Activated CD4-positive, alpha-beta T cell treated with anti-CD3 and anti-CD28 coated beads, Interleukin-2, amount 50 U/mL, for 24 hours (primary cell): ENCODE measurements around the gene GLRA1.
"Not testable (repeated sequence)": the region's sequence is repeated elsewhere in the genome, so short reads cannot be mapped to it uniquely, and the experiment has no call there.

ENCODE experiments used
- DNase-seq, 2 donors: peaks; one replicate each; pipeline ENCODE4 v3.0.0-alpha.2; 2020; ENCODE audit warnings: low read depth in 1 of 2, low spot score in 1 of 2

GLRA1 gene

DNA sequence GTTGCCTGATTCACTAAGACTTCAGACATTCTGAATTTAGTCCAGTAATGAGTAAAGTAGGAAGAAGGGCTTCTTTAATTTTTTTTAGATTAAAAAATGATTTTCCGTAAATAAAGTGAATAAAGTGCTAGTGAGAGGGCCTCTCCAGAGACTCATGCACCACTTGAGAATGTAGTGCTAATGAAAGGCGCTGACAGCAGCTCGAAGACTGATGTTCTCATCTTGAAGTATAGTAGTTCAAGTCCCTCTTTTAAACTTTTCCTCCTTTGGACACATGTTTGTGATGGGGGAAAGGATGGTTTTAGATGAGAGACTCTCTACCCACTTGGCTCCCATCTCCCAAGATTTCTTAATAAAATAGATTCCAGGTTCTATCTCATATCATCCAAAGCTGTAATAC, 104.4 kb downstream of the GLRA1 start:
- DNase-seq: no peak

DNA sequence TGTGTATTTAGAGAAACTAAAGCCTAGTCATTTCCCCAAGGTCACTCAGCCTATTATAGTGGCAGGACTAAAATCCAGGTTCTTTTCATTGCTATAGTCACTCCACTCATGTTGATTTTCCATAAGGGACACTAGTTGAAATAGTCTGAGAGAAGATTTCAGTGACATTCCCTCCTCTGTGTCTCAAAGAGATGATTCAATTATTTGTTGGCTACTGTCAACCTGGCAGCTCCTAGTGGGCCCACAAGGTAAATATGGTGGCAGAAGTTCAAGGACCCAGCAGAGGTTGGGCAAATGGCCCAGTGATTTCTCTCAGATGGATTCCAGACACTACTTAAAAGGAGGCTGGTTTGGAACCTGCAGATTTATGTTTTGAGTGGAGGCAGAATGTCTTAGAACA, 104.8 kb downstream of the GLRA1 start:
- no peak for DNase-seq

DNA sequence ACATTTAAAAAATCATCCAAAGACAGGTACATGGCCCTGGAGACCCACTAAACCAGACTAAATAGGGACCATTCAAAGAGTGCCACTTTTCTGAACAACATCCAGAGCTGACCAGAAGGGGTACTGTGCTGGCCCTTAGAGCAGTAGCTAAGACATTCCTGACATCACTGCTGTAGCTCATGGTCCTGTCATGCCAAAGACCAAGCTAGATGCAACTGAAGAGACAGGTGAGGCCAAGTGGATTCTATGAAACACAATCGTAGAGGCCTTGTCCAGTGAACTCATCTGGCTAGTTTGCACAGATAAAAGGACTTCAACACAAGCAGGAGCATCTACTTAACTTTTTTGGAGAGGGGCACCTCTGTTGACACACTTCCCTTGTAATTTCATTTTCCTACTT, 109.6 kb downstream of the GLRA1 start:
- DNase-seq: no peak

DNA sequence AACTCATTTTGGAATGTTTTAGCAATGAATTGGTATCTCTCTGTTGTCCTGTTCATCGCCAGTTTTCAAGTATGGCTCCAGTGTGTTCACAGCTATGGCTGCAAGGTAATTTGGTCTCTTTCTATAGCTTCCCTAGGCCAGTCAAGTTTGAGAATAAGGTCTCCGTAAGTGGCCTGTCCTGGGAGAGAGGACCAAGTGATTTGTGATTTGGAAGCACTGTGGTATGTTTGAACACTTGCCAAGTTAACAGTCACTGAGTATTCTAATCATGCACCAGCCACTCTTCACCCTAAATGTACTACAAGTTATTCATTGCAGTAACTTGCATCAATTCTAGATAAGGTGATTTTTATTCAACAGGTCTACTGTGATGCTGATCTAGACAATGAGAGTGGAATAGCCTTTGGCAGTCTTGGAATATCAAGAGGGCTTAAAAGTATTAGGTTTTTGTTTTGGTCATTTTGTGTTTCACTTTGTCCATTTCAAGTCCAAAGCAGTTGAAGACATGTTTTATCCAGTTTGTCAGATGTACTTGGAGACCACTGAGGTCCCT, 111.8 kb downstream of the GLRA1 start:
- no peak for DNase-seq

DNA sequence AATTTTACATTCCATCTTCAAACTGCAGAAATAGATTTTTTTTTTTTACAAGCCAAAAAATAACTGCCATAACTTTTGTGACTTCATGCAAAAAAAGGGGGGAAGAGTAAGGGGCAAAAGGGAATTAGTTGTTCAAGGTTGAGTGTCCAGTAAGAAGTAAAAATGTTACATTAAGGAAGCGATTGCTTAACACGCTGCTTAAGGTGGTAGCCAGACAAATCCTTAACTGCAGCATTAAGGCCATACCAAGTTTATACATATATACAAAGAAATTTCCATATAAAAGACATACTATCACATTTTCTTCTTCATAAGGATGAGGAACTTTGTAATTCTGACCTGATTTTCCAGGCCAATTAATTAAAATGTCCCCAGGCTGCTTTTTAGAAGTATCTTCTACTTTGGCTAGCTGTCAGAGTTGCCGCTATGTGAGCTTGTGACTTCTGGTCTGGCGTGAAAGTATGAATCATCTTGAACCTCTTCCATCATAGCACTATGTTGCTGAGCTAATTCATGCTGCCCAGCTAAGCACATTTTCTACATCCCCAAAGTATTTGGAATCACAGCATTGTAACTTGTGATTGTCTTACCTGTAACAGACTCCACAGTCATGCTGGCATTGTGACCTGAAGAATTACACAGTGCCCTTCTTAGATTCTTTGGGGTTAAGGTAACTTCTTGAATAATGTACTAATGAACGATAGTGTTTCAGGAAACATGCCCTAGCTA, 112.9 kb downstream of the GLRA1 start:
- no peak for DNase-seq

DNA sequence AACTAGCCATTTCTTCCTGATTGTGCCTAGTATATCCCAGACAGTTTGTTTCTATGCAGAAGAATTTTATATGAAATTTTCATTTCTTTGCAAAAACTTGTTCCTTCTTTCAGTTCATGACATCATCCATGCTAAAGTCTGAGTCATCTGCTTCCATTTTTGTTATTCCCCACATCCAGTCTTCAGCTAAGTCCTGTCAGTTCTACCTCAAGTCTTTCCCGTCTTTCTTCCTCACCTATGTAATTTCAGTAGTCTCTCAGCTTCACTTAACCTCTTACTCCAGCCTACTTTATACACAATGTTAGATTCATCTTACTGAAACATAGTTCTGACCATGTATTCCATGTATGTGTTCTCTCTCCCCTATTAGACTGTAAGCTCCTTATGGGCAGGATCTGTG, 113.8 kb downstream of the GLRA1 start:
- no peak for DNase-seq

DNA sequence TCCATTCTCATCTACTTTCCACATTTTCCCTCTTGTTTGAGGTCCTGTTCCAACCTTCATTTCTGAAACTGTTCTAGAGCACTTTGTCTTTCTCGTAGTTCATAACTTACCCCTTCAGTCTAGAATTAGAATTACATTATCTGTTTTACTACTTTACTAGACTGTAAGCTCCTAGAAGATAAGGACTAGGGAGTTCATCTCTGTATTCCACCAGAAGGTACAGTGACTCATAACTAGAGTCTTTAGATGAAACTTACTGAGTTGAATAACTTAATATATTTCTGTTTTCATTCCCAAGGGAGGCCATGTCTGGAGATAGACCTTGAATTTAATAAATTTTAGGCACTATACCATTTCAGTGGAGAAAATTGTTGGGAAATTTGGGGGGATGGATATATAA, 114.2 kb downstream of the GLRA1 start:
- no peak for DNase-seq

DNA sequence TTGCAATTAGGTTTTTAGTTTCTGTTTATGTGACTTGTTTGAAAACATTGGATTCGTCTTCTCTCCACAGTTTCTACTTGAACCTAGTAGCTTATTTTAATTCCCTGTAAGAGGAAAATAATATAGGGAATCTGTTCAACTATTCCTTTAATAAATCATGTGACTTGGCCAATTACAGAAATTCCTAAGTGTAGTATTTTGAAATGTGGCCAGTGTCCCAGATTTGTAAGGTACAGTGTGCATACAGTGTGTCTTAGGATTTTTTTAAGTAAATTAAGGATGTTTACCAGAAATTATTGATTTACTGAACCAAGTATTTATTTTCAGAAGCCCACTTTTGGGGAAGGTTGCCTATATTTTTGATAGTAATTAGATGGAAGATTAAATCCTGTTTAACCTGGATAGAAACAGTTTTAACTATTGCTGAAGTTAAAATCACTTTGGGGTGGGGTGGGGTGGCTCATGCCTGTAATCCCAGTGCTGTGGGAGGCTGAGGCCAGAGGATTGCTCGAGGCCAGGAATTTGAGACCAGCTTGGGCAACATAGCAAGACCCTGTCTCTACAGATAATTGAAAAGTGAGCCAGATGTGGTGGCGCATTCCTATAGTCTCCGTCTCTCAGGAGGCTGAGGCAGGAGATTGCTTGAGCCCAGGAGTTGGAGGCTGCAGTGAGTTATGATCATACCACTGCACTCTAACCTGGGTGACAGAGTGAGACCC, 116.0 kb downstream of the GLRA1 start:
- no peak for DNase-seq

DNA sequence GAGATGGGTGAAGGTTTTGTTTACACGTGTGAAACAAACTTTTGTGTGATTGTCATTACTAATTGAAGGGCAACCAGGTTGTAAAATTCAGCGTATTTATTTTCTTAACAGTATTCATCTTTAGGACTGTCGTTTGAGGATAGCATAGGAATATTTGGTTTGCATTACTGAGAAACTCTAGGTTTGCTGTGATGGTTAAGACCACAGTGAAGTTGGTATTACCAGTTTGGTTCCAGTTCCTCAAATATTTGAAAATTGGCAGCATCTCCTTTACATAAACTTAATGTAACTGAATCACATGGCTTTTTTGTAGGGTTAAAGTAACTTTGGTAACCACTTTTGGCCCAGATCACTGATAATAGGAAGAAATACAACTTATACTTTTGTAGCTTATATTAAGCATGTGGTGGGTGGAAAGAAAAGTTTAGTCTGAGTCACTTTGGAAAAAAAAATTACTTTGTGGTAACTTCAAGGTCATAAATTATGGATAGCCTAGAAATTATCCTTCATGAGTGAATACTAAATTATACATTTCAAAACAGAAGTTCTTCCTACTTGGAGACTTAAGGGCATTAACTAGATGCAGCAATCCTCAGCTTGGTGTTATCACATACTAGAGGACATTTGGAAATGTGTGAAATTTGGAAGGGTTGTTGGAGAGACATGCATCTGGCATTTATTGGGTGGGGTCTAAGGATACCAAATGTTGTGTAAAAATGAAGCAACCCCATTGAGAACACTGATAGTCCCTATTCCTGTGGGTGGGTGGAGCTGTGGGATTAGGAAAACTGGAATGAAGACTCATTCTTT, 119.0 kb downstream of the GLRA1 start:
- no peak for DNase-seq

DNA sequence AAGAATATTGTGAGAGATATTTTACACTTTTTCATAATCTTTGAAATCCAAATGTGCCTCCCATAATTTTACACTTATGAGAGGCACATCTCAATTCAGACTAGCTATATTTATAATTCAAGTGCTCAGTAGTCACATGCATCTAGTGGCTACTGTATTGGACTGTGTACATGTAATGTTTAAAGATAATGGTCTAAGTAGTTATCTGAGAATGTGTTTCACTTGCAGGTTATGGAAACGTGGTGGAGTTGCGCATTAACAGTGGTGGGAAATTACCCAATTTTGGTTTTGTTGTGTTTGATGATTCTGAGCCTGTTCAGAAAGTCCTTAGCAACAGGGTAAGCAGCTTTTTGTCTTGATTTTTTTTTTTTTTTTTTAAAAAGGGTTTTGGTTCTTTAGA, 124.1 kb downstream of the GLRA1 start:
- no peak for DNase-seq

DNA sequence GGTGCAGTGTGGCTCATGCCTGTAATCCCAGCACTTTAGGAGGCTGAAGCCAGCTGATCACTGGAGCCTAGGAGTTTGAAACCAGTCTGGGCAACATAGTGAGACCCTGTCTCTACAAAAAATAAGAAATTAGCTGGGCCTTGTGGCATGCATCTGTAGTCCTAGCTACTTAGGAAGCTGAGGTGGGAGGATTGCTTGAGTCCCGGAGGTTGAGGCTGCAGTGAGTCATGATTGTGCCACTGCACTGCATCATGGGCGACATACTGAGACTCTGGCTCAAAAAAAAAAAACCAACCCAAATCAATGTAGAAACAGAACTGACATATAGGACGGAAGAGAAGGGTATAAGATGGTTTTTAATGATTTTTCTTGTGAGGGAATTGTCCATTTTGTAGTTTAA, 125.2 kb downstream of the GLRA1 start:
- DNase-seq: no peak

DNA sequence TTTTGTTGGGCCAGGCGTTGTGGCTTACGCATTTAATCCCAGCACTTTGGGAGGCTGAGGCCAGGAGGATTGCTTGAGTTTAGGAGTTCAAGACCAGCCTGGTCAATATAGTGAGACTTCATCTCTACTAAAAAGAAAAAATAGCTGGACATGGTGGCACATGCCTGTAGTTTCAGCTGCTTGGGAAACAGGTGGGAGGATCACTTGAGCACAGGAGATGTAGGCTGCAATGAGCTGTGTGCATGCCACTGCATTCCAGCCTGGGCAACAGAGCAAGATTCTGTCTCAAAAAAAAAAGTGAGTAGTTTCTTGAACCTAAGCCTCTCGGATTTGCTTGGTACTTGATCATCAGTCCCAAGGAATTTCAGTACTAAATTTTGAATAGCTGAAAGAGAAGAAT, 126.0 kb downstream of the GLRA1 start:
- DNase-seq: no peak

DNA sequence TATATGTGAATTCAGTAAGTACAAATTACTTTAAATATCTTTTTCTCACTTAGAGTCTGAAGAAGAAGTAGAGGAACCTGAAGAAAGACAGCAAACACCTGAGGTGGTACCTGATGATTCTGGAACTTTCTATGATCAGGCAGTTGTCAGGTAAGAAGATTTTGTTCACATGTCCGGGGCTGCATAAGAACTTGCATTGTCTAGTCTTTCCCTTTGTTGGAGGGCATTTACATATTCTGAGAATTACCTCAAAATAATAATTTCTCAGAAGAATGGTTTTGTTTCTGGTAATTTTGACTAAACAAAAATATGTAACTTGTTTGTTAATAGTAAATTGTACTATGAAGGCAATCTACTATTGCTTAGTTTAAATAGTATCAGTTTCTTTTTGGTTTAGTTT, 129.2 kb downstream of the GLRA1 start:
- DNase-seq: no peak

DNA sequence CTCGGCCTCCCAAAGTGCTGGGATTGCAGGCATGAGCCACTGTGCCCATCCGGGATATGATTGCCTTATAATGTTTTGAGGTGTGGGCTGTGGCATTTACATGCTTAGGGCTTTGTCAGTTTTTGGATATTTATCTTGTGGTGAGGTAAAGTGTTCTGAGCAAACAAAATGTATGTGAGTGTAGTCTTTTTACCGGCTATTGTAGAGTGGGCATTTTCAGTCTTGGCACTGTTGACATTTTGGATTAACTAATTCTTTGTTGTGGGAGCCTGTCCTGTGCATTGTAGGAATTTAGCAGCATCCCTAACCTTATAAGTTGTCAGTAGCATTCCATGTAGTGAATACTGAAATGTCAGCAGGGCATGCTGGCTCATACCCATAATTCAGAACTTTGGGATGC, 131.3 kb downstream of the GLRA1 start:
- no peak for DNase-seq

DNA sequence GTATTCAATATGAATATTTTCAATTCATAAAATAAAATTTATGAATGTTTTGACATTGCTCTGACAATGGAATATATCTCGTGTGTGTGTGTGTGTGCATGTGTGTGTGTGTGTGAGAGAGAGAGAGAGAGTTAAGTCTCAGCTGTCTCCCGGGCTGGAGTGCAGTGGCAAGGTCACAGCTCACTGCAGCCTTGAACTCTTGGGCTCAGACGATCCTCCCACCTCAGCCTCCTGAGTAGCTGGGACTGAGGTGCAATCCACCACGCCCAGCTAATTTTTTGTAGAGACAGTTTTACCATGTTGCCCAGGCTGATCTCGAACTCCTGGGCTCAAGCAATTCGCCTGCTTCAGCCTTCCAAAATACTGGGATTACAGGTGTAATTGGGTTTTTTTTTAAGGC, 136.8 kb downstream of the GLRA1 start:
- DNase-seq: no peak

DNA sequence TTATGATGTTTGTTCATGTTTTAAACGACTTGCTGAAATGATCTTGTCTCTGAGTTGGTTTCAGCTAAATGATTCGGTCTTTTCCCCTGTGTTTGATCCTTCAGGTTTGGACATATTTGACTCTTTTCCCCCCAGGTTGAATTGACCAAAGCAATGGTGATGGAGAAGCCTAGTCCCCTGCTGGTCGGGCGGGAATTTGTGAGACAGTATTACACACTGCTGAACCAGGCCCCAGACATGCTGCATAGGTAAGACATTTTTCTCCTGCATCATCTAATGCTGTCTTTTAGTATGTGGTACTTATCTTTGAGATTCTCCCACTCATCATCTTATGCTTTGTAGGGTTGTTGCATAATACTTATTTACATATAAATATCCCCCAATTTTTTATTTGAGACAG, 138.2 kb downstream of the GLRA1 start:
- DNase-seq: no peak

DNA sequence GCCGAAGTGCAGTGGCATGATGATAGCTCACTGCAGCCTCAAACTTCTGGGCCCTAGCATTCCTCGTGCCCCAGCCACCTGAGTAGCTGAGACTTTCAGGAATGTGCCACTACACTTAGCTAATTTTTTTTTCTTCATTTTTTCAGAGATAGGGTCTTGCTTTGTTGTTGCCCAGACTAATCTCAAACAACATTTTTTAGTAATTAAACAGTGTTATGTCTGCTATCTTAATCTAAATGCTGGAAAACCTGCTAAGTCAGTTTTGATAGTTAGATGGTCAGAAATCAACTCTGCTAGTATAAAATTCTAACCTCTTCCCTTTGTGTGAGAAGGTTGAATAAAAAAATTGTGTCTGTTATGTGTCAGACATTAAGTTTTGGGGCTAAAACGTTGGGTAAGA, 140.5 kb downstream of the GLRA1 start:
- no peak for DNase-seq

DNA sequence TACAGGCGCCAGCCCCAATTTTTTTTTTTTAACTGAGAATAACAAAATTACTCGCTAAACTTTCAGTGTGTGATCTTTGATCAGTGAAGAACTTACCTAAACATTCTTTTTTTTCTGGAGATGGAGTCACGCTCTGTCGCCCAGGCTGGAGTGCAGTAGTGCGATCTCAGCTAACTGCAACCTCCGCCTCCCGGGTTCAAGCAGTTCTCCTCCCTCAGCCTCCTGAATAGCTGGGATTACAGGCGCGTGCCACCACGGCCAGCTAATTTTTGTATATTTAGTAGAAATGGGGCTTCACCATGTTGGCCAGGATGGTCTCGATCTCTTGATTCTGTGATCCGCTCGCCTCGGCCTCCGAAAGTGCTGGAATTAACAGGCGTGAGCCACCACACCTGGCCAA, 141.0 kb downstream of the GLRA1 start:
- DNase-seq: not testable (repeated sequence)

DNA sequence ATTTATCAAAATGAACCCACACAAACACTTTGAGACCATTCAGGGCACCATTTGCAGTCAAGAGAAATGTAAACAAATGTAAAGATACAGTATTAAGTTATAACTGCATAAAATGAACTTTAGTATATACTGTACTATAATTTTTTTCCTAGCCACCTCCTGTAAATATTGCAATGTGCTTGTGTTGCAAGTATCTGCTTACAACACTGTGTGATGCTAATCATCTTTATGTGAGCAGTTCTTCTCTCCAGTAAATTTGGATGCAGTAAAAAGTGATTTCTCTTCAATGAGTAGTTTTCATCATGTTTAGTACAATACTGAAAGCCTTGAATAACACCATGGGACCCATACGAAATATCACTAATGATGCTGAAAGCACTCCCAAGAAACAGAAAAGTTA, 143.4 kb downstream of the GLRA1 start:
- DNase-seq: no peak

DNA sequence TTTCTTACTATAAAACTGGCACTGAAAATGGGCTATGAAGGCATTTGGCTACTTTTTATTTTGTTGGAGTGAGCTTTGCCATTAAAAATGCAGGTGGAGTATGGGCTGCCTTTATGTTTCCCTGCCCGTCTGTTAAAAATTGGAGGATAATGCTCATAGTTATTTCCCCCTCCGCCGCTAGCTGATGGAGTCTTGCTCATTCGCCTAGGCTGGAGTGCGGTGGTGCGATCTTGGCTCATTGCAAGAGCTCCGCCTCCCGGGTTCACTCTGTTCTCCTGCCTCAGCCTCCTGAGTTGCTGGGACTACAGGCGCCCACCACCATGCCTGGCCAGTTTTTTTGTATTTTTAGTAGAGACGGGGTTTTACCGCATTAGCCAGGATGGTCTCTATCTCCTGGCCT, 144.3 kb downstream of the GLRA1 start:
- DNase-seq: no peak

DNA sequence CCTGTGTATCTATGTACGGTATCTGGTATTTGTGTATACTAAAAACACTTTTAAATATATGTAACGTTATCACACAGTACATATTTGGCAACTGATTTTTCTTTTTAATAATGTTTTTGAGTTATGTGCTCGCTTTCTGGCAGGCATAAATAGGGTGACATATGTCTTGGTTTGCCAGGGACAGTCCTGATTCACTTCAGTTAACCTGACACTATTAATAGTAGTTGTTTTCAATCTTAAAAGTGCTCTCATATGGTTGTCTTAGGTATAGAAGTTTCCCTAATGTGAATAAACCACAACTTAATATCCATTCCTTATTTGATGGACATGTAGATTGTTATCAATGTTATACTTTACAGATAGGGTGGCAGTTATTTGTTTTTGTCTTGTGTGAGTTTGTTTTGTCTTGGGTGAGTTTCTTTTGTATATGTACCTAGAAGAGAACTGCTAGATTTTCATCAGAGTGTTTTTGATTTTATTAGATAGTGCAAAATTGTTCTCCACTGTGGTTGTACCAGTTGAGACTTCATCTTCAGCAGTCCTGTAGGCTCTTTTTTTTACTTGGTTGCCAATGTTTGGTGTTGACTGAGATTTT, 145.0 kb downstream of the GLRA1 start:
- no peak for DNase-seq
